Measurements from ENCODE around the gene MCM3.
A peak's percentile ranks its signal among the peaks of the same experiment; 100 is the strongest.

MCM3 gene

GRCh38 chr6:52285177-52286068 lies 881 bp upstream of the MCM3 start:
- no peak; the same call in 1 of the 2 replicates for TF ChIP-seq CTCF (IDR thresholded peaks at IDR 0.05; ENCODE audit: low read depth, low read length)
- DNase-seq (ENCODE audit: extremely low read depth, low read depth), result peak; percentile 34

- DNase-seq (ENCODE audit: extremely low read depth, low read depth), result no peak
- TF ChIP-seq CTCF (IDR thresholded peaks at IDR 0.05; ENCODE audit: low read depth, low read length), result no peak
Measured at GRCh38 chr6:52284131-52284459, 447 bp downstream of the MCM3 start.

- DNase-seq (ENCODE audit: extremely low read depth, low read depth), result no peak
- no peak for TF ChIP-seq CTCF (IDR thresholded peaks at IDR 0.05; ENCODE audit: low read depth, low read length)
Measured at GRCh38 chr6:52283111-52283510, 1.4 kb downstream of the MCM3 start.

GRCh38 chr6:52276130-52276529 lies 8.4 kb downstream of the MCM3 start:
- TF ChIP-seq CTCF (IDR thresholded peaks at IDR 0.05; ENCODE audit: low read depth, low read length), result no peak
- no peak for DNase-seq (ENCODE audit: extremely low read depth, low read depth)

GRCh38 chr6:52271852-52272460 lies 12.6 kb downstream of the MCM3 start:
- no peak for TF ChIP-seq CTCF (IDR thresholded peaks at IDR 0.05; ENCODE audit: low read depth, low read length)
- no peak for DNase-seq (ENCODE audit: extremely low read depth, low read depth)

GRCh38 chr6:52263709-52264540 lies 20.6 kb downstream of the MCM3 start:
- peak; percentile 54 for DNase-seq (ENCODE audit: extremely low read depth, low read depth)
- TF ChIP-seq CTCF (IDR thresholded peaks at IDR 0.05; ENCODE audit: low read depth, low read length), result peak; percentile 100

Data from AG09319 (cell line).